NCI-H510A treated with DMSO at 0.1 percent for 48 hours (cell line): ENCODE measurements around the gene ARHGAP10.

Experiments used
- DNase-seq: peaks from one replicate; lab custom pipeline; 2025; lab: John Stamatoyannopoulos, UW

The ARHGAP10 gene, protein sequence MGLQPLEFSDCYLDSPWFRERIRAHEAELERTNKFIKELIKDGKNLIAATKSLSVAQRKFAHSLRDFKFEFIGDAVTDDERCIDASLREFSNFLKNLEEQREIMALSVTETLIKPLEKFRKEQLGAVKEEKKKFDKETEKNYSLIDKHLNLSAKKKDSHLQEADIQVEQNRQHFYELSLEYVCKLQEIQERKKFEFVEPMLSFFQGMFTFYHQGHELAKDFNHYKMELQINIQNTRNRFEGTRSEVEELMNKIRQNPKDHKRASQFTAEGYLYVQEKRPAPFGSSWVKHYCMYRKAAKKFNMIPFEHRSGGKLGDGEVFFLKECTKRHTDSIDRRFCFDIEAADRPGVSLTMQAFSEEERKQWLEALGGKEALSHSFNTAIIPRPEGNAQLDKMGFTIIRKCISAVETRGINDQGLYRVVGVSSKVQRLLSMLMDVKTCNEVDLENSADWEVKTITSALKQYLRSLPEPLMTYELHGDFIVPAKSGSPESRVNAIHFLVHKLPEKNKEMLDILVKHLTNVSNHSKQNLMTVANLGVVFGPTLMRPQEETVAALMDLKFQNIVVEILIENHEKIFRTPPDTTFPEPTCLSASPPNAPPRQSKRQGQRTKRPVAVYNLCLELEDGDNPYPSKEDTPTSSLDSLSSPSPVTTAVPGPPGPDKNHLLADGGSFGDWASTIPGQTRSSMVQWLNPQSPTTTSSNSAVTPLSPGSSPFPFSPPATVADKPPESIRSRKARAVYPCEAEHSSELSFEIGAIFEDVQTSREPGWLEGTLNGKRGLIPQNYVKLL

DNA sequence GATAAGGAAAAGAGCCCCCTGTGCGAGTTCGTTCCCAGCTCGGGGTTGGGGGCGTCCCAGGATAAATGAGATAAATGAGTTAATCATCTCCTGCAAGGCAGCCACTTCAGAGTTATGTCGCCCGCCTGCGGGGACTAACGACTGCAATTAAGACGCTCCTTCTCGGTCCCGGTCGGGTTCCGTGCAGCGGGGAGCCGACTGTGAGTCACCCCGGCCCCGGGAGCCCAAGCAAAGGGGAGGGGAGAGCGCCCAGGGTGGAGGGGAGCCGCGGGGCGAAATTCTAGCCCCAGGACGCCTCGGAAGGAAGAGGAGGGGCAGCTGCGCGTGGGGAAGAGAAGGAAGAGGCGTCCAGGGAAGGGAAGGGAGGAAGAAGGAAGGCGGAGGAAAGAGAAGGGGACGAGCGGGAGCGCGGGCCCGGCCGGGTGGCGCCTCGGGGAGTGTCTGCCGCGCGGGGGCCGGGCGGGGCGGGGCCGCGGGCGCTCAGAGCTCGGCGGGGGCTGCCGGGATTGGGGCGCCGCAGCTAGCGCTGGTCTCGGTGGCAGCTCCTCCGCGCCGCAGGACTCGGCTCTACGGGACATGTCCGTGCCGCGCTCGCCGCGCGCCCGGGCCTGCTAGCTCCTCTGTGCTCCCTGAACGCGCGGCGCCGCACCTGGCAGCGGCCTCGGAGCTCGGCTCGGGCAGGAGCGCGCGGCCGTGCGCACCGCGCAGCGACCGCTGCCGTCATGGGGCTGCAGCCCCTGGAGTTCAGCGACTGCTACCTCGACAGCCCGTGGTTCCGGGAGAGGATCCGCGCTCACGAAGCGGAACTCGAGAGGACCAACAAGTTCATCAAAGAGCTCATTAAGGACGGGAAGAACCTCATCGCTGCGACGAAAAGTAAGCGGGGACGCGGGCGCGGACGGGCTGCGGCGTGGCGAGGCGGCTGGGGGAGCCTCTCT lies at the start of gene ARHGAP10:
TSS of gene ARHGAP10 (plus strand) at position 509 of the 938 bp plus-strand sequence. CDS start at position 723, 214 bp downstream.
- peak; percentile 26 for DNase-seq

DNA sequence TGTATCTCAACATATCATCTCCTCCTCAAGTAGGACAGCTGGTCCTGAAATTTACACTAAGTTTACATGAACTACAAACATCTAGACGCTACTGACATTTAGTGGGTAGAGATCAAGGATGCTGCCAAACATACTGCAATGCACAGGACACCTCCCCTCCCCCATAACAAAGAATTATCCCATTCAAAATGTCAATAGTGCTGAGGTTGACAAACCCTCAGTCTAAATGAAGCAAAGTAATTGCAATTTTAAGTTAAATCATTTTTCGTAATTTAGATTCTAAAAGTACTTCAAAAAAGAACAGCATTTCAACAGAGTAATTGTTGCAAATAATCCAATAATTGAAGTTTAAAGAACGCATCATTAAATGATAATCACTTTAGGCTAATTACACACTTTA lies 49.1 kb upstream of the ARHGAP10 start:
- DNase-seq = no peak

DNA sequence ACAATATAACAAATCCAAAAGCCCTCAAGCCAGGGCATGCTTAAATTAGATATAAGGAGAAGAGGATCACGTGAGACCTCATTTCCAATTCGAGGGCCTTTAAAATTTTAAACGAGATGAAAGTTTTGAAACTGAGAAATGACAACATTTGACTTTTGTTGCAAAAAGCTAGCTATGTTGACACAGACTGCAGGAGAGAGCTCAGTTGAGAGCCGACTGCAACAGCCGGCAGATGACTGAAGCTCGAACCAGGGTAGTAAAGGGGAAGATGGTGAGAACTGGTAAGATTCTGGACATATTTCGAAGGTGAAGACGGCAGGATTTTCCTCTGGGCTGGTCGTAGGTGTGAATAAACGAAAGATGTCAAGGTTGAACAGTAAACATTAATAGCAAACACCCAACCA lies 48.7 kb upstream of the ARHGAP10 start:
- DNase-seq = peak; percentile 23

DNA sequence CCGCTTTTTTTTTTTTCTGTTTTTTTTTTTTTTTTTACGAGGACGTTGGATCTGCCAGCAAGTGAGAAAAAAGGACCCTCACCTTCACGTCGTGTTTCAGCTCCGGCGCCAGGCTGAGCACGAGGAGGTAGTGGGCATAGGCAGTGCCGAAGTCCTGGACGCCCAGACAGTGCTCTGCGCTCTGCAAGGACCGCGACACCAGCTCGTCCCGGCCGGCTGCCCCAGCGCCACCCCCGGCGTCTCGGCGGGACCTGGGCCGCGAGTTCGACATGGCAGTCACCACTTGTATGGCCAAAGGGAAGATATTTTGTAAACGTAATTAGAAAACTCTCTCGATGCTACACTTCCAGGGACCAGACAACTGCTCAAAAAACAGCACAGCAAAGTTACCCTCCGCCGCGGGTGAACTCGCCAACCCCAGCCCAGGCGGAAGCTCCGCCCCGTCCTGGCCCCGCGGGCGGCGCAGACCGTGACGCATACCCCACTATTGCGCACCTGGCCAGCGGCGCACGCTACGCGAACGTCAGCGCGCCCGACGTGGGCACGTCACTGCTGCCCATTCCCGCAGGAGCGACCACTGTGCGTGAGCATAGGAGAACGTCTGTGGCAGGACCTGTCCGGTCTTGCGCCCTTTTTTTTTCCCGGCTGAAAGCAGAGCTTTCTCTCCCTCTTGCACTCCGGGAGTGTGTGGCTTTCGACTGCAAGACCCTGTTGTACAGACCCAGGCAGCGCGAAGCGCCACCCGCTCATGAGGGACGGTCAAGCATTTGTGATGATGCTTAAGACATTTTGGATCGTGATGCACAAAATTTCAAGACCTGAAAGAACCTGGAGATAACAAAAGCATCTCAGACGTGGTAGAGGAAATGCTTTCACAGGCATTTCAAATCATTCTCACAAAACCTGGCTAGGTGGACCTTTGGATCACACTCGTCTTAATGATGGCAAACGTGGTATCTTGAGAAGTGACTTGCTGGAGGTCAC lies 47.9 kb upstream of the ARHGAP10 start, which contains the start of gene PRMT9:
TSS of gene PRMT9 (minus strand) at position 447 of the 984 bp plus-strand sequence. CDS start at position 271, 176 bp downstream.
- DNase-seq = peak; percentile 61

DNA sequence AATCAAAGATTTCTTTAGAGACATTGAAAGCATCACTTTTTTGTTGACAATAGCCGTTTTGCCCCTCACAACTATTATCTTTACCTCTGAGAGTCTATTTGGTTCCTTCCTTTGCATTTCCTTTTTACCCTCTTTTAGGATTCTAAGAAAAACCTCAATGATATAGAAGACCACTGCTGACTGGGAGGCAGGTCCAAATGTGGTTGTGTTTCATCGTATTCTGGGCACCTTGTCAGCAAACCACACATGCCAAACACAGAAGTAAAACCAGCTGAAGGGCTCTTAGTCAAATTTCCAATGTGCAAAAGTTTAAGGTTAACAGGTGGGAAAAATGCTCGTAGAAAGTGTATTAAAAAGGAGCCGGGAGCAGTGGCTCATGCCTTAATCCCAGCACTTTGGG lies 42.8 kb upstream of the ARHGAP10 start:
- DNase-seq = no peak

DNA sequence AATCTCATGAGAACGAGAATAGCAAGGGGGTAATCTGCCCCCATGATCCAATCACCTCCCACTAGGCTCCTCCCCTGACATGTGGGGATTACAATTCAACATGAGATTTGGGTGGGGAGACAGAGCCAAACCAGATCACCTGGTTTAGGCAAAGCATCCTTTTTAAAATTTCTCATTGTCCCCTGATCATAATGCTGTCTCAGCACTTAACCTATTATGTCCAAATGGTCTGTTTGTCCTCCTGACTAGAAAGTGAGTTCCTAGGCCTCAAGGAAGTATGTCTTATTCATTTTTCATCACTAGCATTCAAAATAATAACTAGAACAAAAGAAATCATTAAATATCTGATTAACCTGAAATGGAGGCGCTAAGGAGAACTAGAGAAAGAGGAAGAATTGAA lies 40.1 kb upstream of the ARHGAP10 start:
- no peak for DNase-seq

DNA sequence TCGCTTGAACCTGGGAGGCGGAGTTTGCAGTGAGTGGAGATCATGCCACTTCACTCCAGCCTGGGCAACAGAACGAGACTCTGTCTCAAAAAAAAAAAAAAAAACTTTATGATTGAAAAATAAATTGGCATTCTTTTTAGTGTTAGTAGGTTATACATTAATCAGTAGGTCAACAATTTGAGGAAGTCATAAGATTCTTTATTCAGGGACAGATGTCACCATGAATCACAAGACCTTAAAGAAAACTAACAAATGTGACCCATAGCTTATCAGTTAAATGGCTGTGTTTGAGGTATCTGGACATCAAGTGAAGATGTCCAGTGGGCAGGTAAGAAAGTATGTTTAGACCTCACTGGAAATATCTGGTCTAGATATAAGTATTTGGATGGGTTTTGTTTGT lies 38.7 kb upstream of the ARHGAP10 start:
- no peak for DNase-seq

DNA sequence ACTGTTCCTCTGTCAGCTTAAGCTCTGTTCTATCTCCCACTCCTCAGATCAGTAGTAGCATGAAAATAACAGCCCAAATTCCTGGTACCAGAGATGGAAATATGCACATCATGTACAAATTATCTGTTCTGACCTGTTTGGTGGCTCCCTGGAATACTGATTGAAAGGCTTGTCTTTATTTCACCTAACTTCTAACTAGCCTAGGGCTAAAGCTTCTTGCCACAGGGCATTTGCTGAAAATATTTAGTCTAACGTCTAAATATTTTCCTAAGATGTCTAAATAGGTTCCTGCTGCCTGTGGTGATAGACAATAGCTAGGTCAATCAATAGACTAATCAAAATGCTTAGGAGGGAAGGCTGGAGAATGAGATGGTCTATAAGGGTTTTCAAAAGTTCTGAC lies 35.0 kb upstream of the ARHGAP10 start:
- no peak for DNase-seq

DNA sequence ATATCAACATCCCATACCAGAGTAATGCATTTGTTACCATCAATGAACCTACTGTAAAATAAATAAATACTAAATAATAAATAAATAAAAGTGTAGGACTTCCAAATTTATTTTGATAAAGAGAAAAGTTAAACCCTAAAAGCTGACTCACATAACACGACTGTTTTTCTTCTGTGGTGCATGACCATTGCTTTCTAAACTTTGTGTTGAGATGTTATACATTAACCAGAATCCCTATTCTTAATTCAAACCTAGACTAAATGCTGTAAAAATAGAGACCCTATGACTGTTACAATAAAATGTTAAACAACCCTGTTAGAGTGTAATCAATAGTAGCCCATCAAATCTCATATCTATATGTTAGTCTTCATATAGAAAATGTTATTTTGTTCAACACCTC lies 27.0 kb upstream of the ARHGAP10 start:
- no peak for DNase-seq

DNA sequence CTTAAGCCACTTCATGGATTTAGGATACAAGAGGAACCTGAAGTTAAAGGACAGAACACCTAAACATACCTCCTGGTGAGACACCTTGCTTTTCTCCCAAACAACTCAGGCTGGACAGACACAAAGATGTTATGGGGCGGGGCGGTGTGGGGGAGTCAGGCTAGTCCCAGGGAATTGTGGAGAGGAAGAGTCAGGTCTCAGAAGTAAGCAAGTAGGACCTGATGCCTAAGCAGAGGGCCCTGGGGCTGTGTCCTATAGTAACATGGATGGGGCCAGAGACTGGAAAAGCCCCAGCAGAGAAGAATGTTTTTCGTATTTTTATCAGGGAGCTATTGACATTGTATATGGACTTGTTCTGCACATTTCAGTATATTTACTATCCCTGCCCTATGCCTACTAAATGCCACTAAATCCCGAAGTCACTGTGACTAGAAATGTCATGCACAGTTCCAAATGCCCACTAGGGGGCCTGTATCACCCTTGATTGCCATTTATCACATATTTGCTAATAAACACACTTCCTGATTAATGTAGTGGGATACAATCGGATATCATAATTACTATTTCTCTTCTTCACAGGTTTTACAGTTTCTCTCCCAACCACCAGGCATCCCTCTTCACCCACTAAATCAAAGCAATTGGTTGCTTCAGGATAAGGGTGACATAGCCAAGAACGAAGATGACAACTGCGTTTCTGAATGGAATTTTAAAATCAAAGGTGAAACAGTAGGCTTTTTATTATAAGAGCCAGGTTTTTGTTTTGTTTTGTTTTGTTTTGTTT lies 23.8 kb upstream of the ARHGAP10 start:
- DNase-seq = peak; percentile 29

DNA sequence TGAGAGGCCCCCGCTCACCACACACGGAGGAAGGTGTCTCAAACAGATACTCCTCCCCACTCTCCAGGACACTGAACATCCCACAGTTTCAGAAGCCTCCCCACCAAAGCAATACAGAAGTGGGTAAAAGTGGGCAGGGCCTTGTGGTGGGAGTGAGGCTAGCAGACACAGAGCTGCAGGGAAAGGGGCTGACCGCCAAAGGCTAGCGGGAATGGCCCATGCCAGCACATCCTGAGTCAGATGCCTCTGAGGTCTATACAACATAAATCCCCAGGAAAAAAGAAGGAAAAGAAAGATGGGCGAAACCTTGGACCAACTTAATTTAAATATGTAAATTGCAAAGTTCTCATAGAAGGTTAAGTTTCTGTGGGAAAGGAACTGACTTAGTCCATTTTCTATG lies 21.9 kb upstream of the ARHGAP10 start:
- DNase-seq = no peak

DNA sequence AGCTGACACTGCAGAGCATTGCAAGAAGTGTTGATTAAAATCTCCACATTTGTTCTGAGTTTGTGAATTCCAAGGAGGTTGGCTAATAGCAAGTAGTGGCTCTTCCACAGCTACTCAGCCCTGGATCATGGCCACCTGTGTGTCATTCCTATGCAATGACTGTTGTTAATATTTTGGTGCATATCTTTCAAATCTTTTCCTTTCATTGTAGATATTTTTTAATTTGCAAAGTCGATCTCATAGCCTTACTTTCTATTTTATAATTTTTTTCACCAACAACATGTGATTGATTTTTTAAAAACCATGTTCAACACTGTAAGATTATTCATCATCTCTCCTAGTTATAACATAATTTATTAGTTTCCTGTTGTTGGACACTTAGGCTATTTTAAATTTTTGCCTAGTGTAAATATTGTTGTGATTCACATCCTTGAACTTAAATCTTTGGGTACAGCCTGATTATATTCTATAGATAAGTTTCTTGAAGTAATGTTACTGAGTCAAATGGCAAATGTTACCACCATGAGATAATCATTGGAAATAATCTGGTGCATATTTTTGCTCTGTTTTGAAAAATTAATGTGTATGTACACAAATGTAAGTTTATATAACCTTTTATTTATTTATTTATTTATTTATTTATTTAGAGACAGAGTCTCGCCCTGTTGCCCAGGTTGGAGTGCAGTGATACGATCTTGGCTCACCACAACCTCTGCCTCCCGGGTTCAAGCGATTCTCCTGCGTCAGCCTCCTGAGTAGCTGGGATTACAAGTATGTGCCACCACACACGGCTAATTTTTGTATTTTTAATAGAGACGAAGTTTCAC lies 17.1 kb upstream of the ARHGAP10 start:
- DNase-seq = no peak

DNA sequence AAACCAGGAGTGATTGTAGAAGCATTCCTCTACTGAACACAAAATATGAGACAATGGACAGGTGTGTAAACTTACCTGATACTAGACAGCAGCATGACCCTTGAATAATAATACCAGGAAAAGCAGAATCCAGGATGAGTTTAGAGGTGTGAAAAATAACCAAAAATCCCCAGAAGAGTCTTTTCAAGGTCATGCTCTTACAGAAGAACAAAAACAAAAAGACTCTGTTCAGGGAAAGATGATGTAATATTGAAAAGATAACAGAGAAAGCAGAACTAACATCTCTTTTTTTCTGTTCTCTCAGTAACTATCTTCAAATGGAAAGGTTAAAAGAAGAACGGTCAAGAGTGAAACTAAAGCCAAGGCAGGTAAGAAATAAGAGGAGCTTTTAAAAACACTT lies 14.0 kb upstream of the ARHGAP10 start:
- DNase-seq = no peak

DNA sequence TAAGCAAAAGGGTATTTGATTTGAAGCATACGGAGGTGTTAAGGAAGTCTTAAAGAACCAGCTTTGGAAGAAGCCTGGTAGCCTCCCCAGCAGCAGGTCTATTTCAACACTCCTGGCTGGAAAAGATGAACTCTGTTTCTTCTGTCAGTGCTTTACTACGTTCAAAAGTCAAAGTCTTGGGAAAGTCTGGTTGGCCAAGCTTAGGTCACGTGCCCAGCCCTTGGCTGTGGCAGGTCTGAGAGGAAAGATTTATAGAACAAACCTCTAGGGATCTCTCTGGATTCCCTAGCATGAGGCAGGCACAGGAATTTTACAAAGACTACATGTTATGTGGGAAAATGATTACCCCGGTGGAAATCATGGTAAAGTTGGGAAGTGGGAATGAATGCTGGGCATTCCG lies 8.6 kb upstream of the ARHGAP10 start:
- no peak for DNase-seq

DNA sequence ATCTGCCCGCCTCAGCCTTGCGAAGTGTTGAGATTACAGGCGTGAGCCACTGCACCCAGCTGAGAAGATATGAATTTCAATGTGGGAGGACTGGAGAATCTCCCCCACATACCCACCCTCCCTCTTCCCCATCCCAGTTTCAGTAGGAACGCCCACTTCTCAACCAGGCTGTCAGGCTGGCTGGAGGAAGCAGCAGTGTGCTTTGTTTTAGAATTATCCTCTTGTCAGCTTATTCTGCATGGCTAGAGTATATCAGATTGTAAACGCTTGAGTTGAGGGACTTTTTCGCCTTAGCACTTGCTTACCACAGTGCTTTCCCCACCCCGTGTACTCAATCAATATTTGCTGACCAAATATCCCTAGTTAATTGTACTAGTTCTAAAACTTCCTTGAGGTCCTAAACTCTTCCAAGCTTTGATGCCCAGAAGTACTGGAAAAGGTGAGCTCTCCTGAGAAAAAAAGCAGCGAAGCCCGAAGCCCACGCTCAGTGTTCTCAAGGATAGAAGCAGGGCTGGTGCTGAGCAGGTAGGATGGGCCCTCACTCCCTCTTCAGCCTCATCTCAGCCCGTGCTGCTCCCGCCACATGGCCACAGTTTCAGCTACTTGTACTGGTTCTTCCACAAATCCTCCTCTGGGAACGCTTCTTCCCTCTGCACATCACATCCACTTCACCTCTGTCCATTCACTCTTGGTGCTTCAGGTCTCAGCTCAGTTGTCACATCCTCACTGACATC lies 7.3 kb upstream of the ARHGAP10 start:
- no peak for DNase-seq

DNA sequence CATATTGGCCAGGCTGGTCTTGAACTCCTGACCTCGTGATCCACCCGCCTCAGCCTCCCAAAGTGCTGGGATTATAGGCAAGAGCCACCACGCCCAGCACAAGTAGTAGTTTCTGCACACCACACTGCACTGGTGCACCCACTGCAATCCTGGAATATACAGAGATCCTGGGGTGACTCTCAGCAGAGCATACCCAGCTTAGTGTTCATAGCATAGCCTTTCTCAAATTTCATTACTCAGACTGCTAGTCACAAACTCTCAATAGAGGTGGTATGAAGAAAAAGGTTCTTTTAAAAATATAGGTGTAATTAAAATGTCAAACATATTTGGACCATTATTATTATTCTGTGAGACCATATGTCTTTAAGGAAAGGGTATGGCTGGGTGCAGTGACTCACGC lies 6.2 kb upstream of the ARHGAP10 start:
- DNase-seq = no peak

DNA sequence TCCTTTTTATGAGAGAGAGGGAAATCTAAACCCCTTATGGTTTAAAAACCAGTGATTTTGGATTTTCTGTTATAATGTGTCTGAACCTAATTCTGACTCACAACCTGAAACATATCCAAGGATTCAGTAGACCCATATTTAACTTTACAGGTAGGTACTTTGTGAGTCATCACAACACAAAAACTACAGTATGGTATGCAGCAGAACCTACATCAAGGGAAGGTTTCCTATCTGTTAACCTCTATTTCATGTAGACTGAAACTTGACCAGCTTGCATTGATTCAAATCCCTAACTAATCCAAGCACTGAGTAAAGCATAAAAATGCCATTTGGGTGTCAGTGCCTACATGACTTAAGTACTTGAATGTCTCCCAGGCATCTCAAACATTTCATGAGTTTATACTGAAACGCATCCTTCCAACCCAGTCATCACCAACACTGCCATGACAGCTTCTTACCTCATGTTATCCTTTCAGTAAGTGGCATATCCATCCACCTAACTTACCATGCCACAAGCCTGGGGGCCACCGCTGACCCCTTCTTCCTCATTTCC lies 4.3 kb upstream of the ARHGAP10 start:
- no peak for DNase-seq

DNA sequence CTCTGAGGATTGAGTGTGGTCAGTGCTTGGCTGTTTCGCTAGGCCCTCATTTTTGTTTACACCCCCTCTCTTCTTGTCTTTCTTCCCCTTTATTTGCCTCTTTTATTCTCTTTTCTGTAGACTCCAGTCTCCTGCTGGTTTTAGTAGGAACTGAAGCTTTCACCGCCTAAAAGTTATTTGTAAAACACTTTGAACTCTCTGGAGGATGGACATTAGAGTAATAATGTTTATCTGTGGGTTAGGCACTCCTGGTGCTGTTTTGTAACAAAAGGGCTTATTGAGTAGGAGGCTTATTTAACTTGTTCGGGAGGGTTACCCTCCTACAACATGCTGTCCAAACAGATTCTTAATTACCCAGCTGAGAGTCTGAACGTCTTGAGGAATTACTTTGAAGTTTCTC lies 1.6 kb upstream of the ARHGAP10 start:
- no peak for DNase-seq
